IMR-90 (cell line): ENCODE results near the gene EYS.

Experiments used
- BHLHE40 ChIP-seq: fragments of 150-350 bp; IDR thresholded peaks from 2 replicates; pipeline ENCODE4 v1.6.1; 2016; ENCODE audit warnings: mild to moderate bottlenecking, low read depth, low read length
- CEBPB ChIP-seq: IDR thresholded peaks from 2 replicates; pipeline ENCODE4 v1.6.1; 2012; ENCODE audit warnings: low read depth, low read length, improper control_type of control experiment
- CHD1 ChIP-seq: IDR thresholded peaks from 2 replicates; pipeline ENCODE4 v1.6.1; 2012; ENCODE audit warnings: low read depth, low read length, improper control_type of control experiment
- FOS ChIP-seq: fragments of 150-350 bp; IDR thresholded peaks from 2 replicates; pipeline ENCODE4 v1.6.1; 2016; ENCODE audit warnings: low read depth, low read length
- MXI1 ChIP-seq: IDR thresholded peaks from 2 replicates; pipeline ENCODE4 v1.6.1; 2012; ENCODE audit warnings: low read depth, mild to moderate bottlenecking, low read length, moderate library complexity, borderline replicate concordance
- NFE2L2 ChIP-seq: fragments of 150-350 bp; IDR thresholded peaks from 2 replicates; pipeline ENCODE4 v1.6.1; 2016; ENCODE audit warnings: low read depth, mild to moderate bottlenecking, low read length
- POLR2A ChIP-seq: IDR thresholded peaks from 2 replicates; pipeline ENCODE4 v1.6.1; 2012; ENCODE audit warnings: mild to moderate bottlenecking, low read depth, low read length
- RAD21 ChIP-seq: IDR thresholded peaks from 2 replicates; pipeline ENCODE4 v1.6.1; 2012; ENCODE audit warnings: low read length, improper control_type of control experiment
- RCOR1 ChIP-seq: IDR thresholded peaks from 2 replicates; pipeline ENCODE4 v1.6.1; 2012; ENCODE audit warnings: mild to moderate bottlenecking, low read length, improper control_type of control experiment; ENCODE audit not compliant: insufficient replicate concordance
- RFX5 ChIP-seq: IDR thresholded peaks from 2 replicates; pipeline ENCODE4 v1.8.0; 2012; ENCODE audit warnings: low read depth, mild to moderate bottlenecking, low read length, moderate library complexity
- SMC3 ChIP-seq: fragments of 150-350 bp; IDR thresholded peaks from 2 replicates; pipeline ENCODE4 v1.6.1; 2016; ENCODE audit warnings: low read depth, mild to moderate bottlenecking, antibody characterized with exemption, low read length, moderate library complexity
- TF ChIP-seq, protein P1 (sequence below): conservative IDR thresholded peaks from 2 replicates; pipeline ENCODE4 v1.5.1; 2012; ENCODE audit warnings: mild to moderate bottlenecking, low read depth, low read length, improper control_type of control experiment
- TF ChIP-seq, protein P2 (sequence below): fragments of 150-350 bp; IDR thresholded peaks from 2 replicates; pipeline ENCODE4 v1.6.1; 2017; ENCODE audit warnings: mild to moderate bottlenecking, antibody characterized with exemption, low read length, low read depth
- TF ChIP-seq, protein P3 (sequence below): fragments of 150-350 bp; IDR thresholded peaks from 2 replicates; pipeline ENCODE4 v1.6.1; 2016; ENCODE audit warnings: low read depth, mild to moderate bottlenecking, low read length, moderate library complexity, borderline replicate concordance

DNA sequence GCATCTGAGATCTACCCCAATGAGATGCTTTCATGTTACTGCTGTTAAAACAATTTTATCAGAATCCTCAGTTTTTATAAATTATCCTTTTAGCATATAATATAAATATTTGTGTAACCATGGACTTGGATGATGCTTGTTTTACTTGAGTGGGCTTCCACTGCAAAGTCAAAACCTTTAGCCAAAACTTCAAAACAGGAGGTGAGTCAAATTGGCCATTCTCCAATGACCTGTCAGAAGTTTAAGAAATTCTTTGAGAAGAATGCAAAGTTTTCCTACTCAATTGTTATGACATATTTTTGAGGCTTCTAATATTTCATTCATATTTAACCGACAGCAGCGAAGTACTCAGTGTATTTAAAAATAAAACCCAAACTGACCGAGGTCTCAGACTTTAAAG is 507.9 kb downstream of the EYS start:
- TF ChIP-seq, protein P1, sequence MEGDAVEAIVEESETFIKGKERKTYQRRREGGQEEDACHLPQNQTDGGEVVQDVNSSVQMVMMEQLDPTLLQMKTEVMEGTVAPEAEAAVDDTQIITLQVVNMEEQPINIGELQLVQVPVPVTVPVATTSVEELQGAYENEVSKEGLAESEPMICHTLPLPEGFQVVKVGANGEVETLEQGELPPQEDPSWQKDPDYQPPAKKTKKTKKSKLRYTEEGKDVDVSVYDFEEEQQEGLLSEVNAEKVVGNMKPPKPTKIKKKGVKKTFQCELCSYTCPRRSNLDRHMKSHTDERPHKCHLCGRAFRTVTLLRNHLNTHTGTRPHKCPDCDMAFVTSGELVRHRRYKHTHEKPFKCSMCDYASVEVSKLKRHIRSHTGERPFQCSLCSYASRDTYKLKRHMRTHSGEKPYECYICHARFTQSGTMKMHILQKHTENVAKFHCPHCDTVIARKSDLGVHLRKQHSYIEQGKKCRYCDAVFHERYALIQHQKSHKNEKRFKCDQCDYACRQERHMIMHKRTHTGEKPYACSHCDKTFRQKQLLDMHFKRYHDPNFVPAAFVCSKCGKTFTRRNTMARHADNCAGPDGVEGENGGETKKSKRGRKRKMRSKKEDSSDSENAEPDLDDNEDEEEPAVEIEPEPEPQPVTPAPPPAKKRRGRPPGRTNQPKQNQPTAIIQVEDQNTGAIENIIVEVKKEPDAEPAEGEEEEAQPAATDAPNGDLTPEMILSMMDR, result no peak
- TF ChIP-seq CEBPB (no peak), POLR2A (no peak), BHLHE40 (no peak), SMC3 (no peak), NFE2L2 (no peak), FOS (no peak), RFX5 (no peak), RCOR1 (no peak), RAD21 (no peak), MXI1 (no peak), CHD1 (no peak)
- TF ChIP-seq, protein P2, sequence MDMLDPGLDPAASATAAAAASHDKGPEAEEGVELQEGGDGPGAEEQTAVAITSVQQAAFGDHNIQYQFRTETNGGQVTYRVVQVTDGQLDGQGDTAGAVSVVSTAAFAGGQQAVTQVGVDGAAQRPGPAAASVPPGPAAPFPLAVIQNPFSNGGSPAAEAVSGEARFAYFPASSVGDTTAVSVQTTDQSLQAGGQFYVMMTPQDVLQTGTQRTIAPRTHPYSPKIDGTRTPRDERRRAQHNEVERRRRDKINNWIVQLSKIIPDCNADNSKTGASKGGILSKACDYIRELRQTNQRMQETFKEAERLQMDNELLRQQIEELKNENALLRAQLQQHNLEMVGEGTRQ, result no peak
- TF ChIP-seq, protein P3, sequence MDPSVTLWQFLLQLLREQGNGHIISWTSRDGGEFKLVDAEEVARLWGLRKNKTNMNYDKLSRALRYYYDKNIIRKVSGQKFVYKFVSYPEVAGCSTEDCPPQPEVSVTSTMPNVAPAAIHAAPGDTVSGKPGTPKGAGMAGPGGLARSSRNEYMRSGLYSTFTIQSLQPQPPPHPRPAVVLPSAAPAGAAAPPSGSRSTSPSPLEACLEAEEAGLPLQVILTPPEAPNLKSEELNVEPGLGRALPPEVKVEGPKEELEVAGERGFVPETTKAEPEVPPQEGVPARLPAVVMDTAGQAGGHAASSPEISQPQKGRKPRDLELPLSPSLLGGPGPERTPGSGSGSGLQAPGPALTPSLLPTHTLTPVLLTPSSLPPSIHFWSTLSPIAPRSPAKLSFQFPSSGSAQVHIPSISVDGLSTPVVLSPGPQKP, result no peak
